CD4-positive, alpha-beta T cell treated with Interleukin-6 at 100 ng/mL for 8 hours (primary cell): ENCODE results near the gene RAD23B.
"Not testable (repeated sequence)": the region's sequence is repeated elsewhere in the genome, so short reads cannot be mapped to it uniquely, and the experiment has no call there.

Experiments used
- DNase-seq: peaks from one replicate; pipeline ENCODE4 v3.0.0-alpha.2; 2020; ENCODE audit warnings: mixed read lengths, low spot score

RAD23B gene

DNA sequence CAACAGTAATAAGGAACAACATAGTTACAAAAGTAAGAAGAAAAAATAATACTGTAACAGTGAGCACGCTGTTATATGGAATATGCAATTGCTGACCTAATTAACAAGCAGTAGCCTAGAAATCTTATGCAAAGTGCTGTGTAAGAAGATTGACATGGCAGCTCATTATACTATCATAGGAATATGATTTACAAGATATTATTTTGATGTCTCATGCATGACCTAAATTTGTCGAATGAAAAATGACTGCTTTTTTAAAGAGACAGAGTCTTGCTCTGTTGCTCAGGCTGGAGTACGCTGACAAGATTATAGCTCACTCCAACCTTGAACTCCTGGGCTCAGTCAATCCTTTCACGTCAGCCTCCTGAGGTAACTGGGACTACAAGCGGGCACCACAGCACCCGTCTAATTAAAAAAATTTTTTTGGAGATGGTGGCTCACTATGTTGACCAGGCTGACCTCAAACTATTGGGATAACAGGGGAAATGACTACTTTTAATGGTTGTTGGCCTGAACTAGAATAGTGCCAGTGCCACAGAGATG, 10.5 kb downstream of the RAD23B start:
- DNase-seq, result no peak

GRCh38 chr9:107294756-107295155, 11.7 kb downstream of the RAD23B start:
- no peak for DNase-seq

DNA sequence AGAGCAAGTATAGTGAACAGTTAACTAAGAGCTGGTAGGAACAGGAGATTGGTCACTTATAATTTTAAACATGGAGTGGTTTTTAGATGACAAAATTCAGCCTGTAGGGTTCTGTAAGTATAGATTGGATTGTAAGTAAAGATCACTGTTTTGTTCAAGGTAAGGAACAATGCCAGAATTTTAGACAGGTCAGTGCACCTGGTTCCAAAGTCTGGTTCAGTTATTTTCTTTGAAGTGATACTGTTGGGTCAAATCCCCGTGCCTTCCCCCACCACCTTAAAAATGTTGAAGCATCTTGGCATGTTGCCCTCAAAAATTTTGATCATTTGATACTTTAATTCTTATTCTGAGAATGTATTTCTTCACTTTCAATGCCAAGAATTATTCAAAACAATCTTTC, 12.9 kb downstream of the RAD23B start:
- DNase-seq, result no peak

GRCh38 chr9:107296592-107296991, 13.5 kb downstream of the RAD23B start:
- DNase-seq, result not testable (repeated sequence)

DNA sequence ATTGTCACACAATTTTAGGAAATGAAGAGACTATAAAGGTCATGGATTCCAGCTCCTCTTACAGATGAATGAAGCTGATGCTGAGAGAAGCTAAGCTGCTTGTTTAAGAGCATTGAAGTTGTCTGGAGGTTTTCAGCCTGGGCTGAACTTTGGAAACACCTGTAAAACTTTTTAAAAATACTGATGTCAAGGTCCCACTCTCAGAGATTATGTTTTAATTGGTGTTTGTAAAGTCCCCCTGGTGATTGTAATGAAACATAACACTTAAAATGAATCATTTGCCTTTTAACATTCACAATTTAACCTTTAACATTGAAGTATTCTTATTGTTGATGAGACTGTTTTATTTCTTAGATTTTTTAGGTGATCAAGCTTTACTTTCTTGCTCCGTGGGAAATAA, 16.4 kb downstream of the RAD23B start:
- DNase-seq, result no peak

DNA sequence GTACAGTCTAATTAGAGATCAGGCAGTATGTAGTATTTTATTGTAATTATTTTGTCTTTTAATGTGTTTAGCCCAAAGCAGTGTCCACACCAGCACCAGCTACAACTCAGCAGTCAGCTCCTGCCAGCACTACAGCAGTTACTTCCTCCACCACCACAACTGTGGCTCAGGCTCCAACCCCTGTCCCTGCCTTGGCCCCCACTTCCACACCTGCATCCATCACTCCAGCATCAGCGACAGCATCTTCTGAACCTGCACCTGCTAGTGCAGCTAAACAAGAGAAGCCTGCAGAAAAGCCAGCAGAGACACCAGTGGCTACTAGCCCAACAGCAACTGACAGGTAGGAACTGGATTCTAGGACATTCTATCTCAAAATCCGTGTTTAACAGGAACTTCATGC, 23.2 kb downstream of the RAD23B start:
- no peak for DNase-seq

DNA sequence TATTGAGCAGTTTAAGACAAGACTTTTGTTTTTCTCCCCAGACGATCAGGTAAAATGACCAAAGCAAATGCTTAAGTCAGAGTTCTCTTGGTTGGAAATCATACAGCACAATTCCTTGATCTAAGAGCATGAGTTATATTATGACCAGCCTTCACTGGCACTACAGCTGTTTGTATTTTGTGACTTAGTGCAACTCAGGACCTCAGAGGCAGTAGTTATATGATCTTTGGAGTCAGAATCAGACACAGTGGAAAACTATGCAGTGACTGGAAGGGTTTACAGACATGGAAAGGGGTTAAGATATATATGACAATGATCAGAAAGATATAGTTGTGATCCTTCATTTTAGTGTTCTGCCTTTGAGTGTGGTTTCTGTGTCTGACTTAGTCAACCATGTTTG, 24.3 kb downstream of the RAD23B start:
- DNase-seq, result no peak

DNA sequence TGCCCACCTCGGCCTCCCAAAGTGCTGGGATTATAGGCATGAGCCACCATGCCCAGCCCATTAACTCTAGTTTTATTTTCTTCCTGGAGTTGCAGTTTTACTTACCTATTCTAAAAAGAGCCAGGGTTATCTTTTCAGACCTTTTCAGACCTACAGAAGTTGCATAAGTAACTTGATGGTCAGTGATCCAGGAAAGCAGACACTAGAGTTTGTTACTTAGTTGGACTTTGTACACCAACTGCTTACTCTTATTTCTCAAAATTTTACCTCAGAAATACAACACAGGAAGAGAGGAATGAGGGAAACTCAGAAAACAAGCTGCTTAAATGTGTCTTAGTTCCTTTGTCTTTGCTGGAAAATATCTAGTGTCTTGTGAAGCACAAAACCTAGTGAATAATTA, 25.4 kb downstream of the RAD23B start:
- no peak for DNase-seq

GRCh38 chr9:107309271-107309670, 26.2 kb downstream of the RAD23B start:
- DNase-seq, result peak; percentile 5

DNA sequence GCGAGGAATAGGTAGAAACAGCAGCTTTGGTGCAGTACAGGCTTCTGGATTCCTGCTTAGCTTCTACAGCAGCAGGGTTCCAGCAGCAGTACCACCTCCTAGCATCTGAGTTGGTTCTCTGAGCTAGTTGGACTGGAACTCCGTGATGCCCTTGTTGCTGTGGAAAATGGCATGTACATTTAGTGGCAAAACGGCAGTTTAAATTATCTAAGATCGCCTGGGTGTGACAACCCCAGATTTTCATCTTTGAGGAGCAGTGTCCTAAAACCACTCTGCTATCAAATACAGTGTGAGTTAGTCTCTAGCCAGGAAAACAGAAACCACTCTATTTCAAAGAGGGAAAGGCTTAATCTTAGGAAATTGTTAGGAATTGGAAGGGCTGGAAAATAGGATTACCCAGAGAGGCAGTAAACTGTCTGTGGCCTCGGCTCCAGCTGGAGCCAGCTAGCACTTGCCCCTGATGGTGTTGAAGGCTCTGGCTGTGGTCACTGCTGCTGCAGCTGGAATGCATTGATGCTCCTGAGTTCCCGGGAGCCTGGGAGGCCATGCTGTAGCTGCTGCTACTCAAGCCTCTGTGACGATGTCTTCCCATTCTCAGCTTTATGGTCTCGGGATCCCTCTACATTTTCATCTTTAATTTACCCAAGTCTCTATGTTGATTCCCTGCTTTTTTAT, 29.4 kb downstream of the RAD23B start:
- DNase-seq, result no peak

DNA sequence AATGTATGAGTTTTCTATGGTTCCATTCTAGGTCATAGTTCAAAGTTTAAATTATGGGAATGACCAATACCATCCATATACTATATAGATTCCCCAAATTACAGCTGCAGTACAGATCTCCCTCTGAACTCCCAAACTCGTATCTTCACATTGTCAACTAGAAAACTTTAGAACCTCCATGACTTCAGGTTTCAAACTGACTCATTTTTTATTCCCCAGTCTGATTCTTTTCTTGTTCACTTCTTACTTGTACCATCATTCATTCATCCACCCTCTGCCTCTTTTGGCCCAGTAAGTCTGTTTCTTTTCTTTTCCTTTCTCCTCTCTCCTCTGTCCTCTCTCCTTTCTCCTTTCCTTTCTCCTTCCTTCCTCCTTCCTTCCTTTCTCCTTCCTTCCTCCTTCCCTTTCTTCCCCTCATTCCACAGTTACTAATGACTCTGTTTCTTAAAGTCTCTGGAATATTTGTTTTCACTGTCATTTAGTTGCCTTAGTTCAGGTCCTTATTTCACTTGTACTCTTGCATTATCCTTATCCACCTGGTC, 30.5 kb downstream of the RAD23B start:
- no peak for DNase-seq

- no peak for DNase-seq
Measured at GRCh38 chr9:107314763-107315162, 31.7 kb downstream of the RAD23B start.

- DNase-seq, result no peak
Measured at GRCh38 chr9:107316795-107317661, 33.9 kb downstream of the RAD23B start.

DNA sequence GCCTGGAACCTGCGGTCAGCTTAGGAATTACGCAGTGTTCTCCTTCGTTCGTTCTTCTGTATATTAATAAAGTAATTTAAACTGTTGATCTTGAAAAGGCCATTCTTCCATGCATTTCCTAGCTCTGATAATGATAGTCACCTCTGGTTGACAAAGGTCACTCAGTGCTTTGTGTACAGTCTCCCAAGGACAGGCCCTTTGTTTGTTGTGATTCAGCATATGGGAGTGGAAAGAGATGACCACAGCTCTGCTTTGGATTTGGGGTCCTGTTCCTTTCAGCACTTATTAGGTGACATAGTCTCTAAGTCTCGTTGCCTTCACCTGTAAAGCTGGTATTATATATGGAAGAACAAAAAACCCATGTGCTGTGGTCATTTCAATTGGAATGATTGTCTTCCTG, 39.6 kb downstream of the RAD23B start:
- no peak for DNase-seq

DNA sequence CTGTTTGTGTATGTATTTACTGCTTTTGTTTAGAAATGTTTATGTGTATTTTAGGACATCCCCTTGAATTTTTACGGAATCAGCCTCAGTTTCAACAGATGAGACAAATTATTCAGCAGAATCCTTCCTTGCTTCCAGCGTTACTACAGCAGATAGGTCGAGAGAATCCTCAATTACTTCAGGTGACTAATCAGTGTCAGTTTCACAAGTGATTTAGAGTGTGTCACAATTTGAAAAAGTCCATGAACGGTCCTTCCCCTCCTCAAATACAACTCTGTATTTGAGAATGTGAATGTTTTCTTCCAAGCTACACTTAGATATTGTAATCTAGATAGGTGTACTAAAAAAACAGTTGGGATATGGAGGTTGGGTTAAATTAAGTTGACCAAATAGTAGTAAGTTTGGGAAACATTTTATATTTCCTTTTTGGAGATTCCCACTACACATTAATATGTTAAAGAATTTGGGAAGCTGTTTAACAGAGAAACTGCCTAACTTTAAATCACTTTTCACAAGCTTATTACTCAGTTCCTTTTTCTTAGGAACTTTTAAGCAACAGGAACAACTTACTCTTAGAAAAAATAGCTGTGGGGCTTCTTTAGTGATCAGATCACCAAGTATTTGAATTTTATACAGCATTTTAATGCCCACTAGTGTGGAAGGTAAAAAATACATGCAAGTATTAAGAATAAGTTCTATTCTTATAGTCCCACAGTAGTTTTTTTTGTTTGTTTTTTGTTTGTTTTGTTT, 40.9 kb downstream of the RAD23B start:
- no peak for DNase-seq

DNA sequence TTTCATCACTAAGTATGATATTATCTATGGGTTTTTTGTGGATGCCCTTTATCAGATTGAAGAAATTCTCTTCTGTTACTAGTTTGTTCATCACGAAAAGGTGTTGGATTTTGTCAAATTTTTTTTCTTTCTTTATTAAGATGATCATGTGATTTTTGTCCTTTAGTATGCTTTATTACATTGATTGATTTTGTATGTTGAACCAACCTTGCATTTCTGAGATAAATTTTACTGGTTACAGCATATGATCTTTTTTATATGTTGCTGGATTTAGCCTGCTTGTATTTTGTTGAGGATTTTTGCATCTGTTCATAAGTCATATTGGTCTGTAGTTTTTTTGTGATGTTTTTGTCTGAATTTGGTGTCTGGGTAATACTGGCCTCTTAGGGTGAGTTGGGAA, 42.8 kb downstream of the RAD23B start:
- DNase-seq, result no peak

DNA sequence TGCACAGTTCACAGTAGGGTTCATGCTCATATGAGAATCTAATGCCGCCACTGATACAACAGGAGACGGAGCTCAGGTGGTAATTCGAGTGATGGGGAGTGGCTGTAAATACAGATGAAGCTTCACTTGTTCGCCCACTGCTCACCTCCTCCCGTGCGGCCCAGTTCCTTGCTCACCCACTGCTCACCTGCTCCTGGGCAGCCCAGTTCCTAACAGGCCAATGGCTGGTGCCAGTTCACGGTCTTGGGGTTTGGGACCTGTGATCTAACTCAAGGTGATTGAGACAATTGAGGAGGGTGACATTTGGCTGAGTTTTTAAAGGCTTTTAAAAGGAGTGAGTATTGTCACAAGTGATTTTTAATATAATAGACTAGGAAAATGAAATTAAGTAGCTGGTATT, 45.4 kb downstream of the RAD23B start:
- no peak for DNase-seq

DNA sequence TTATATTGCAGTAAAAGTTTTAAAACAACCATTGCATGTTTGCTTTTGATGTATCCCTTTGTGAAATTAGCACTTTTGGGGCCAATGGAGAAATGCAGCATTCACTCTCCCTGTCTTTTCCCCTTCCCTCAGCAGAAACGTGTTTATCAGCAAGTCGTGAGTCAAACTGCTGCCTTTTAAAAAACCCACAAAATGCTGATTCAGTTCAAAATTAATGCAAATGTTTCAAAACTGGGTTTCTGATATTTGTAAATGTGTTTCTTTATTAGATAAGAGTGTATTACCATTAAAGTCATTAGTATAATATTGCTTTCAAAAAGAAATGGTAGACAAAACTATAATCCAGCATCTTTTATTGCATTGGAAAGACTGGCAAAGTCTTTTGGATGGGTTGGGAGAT, 47.3 kb downstream of the RAD23B start:
- no peak for DNase-seq

- no peak for DNase-seq
Measured at GRCh38 chr9:107332883-107333282, 49.8 kb downstream of the RAD23B start.

- DNase-seq, result no peak
Measured at GRCh38 chr9:107333363-107333762, 50.3 kb downstream of the RAD23B start.

DNA sequence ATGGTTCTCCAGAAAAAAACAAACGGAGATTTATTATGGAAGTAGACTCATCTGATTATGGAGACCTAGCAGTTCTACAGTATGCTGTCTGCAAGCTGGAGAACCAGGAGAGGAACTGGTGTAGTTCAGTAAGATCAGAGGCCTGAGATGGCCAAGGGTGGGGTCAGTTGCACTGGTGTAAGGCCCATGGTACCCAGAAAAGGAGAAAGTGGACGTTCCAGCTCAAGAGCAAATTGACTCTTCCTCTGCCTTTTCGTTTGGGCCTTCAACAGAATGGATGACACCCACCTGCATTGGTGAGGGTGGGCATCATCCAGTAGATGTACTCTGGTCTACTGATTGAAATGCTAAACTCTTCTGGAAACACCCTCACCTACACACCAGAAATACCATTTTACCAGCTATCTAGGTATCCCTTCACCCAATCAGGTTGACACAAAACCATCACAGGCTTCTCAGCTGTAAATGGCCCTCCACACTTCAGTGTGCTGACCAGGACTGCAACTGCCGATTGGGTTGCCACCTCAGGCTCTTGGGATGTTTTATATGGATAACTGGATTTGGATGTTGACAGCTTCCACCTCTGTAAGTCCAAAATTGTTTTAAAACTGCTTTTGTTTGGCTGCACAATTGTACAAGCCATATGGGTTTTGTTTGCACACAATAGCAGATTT, 51.2 kb downstream of the RAD23B start:
- DNase-seq, result no peak

GRCh38 chr9:107335331-107335730, 52.3 kb downstream of the RAD23B start:
- no peak for DNase-seq
